Hair follicle dermal papilla cell (primary cell): ENCODE results near the gene NEMP2. TPM values are rescaled to one million over a fixed set of nuclear protein-coding genes. Genes with fewer than 3 reads are reported as not detected.

Source experiments
- small RNA-seq: library from RNA; depleted of rRNA; stranded (forward); fragments of <200 nt; gene quantifications from one replicate; pipeline ENCODE3, GENCODE V24; 2012
- total RNA-seq: library from RNA; depleted of rRNA; stranded (reverse); fragments of >200 nt; gene quantifications from 2 replicates; pipeline ENCODE4 v1.2.3, GENCODE V29; 2012

The NEMP2 gene, protein sequence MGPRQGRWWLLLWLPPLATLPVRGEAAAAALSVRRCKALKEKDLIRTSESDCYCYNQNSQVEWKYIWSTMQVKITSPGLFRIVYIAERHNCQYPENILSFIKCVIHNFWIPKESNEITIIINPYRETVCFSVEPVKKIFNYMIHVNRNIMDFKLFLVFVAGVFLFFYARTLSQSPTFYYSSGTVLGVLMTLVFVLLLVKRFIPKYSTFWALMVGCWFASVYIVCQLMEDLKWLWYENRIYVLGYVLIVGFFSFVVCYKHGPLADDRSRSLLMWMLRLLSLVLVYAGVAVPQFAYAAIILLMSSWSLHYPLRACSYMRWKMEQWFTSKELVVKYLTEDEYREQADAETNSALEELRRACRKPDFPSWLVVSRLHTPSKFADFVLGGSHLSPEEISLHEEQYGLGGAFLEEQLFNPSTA
- total RNA-seq: 5.1 and 7.3 TPM in 2 replicates

GRCh38 chr2:190534310-190535120, at the start of gene NEMP2:
Gene NEMP2 (minus strand): TSS chr2:190534722. CDS start chr2:190534655, 67 bp downstream.

Small RNAs within 50 kb of the gene (small RNA-seq; reads per million reads assigned to genes)
- not detected for gene RN7SKP179

Other genes with a start within 250 kb of the NEMP2 start
- gene HIBCH, start 214.9 kb downstream of the NEMP2 start, total RNA-seq: 10.6 and 11.8 TPM in 2 replicates
- 7.1 and 9.6 TPM in 2 replicates for gene INPP1, start 191.1 kb downstream of the NEMP2 start, total RNA-seq
- gene MFSD6, start 126.4 kb downstream of the NEMP2 start, total RNA-seq: 20.8 and 22.2 TPM in 2 replicates
- 40.1 and 51.8 TPM in 2 replicates for gene NAB1, start 114.4 kb upstream of the NEMP2 start, total RNA-seq